Measurements from ENCODE around the gene CCL22.
"Not testable (repeated sequence)": the region's sequence is repeated elsewhere in the genome, so short reads cannot be mapped to it uniquely, and the experiment has no call there.

Gene CCL22

GRCh38 chr16:57358527-57359095, at the start of gene CCL22:
Gene CCL22 (plus strand): TSS chr16:57358783. CDS start chr16:57358817, 34 bp downstream.
- DNase-seq: no peak

- DNase-seq: no peak
Measured at GRCh38 chr16:57310801-57311200, 47.8 kb upstream of the CCL22 start.

GRCh38 chr16:57313509-57313908, 45.1 kb upstream of the CCL22 start:
- DNase-seq: no peak

GRCh38 chr16:57314161-57314785, 44.3 kb upstream of the CCL22 start:
- DNase-seq: no peak

- DNase-seq: no peak
Measured at GRCh38 chr16:57315416-57315815, 43.2 kb upstream of the CCL22 start.

GRCh38 chr16:57316390-57317017, 42.1 kb upstream of the CCL22 start:
- peak; percentile 82 for DNase-seq

- peak; percentile 29 for DNase-seq
Measured at GRCh38 chr16:57318240-57318970, 40.2 kb upstream of the CCL22 start.

GRCh38 chr16:57319646-57320045, 38.9 kb upstream of the CCL22 start:
- no peak for DNase-seq

GRCh38 chr16:57324749-57325148, 33.8 kb upstream of the CCL22 start:
- no peak for DNase-seq

- DNase-seq: peak; percentile 16
Measured at GRCh38 chr16:57325458-57325857, 33.1 kb upstream of the CCL22 start.

- DNase-seq: no peak
Measured at GRCh38 chr16:57329718-57330327, 28.8 kb upstream of the CCL22 start.

GRCh38 chr16:57331355-57331754, 27.2 kb upstream of the CCL22 start:
- DNase-seq: no peak

GRCh38 chr16:57333402-57333801, 25.2 kb upstream of the CCL22 start:
- DNase-seq: no peak

GRCh38 chr16:57335366-57335765, 23.2 kb upstream of the CCL22 start:
- no peak for DNase-seq

GRCh38 chr16:57341062-57341440, 17.5 kb upstream of the CCL22 start:
- DNase-seq: no peak

GRCh38 chr16:57341441-57342303, 16.9 kb upstream of the CCL22 start:
- DNase-seq: peak; percentile 78

- DNase-seq: not testable (repeated sequence)
Measured at GRCh38 chr16:57342606-57343005, 16.0 kb upstream of the CCL22 start.

- no peak for DNase-seq
Measured at GRCh38 chr16:57343221-57343620, 15.4 kb upstream of the CCL22 start.

- not testable (repeated sequence) for DNase-seq
Measured at GRCh38 chr16:57344094-57344493, 14.5 kb upstream of the CCL22 start.

GRCh38 chr16:57345021-57345420, 13.6 kb upstream of the CCL22 start:
- no peak for DNase-seq

GRCh38 chr16:57345666-57346204, 12.8 kb upstream of the CCL22 start:
- DNase-seq: no peak

GRCh38 chr16:57347858-57348257, 10.7 kb upstream of the CCL22 start:
- no peak for DNase-seq

All from EL (cell line).